ENCODE results near the gene ITGB7.

DNA sequence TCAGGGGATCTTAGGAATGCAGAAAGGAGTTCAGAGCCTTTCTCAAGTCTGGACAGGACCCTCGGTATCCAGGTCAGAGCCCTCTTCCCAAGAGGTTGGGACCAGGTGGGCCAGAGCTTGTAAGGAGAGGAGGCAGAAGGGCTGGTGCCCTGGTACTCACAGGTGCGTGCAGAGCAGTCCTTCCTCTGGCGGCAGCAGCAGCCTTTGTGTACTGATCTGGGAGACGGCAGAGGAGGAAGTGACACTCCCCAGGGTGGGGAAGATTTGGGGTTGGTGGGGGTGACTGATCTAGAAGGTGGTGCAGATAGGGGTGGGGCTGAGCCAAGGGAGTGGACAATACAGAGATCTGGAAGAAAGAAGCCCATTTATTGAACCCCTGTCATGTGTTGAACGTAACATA is at the start of gene ITGB7:
- no peak for TF ChIP-seq EZH2 (IDR thresholded peaks at IDR 0.05; ENCODE audit: low read length, unreplicated experiment)
- TF ChIP-seq, protein P1, sequence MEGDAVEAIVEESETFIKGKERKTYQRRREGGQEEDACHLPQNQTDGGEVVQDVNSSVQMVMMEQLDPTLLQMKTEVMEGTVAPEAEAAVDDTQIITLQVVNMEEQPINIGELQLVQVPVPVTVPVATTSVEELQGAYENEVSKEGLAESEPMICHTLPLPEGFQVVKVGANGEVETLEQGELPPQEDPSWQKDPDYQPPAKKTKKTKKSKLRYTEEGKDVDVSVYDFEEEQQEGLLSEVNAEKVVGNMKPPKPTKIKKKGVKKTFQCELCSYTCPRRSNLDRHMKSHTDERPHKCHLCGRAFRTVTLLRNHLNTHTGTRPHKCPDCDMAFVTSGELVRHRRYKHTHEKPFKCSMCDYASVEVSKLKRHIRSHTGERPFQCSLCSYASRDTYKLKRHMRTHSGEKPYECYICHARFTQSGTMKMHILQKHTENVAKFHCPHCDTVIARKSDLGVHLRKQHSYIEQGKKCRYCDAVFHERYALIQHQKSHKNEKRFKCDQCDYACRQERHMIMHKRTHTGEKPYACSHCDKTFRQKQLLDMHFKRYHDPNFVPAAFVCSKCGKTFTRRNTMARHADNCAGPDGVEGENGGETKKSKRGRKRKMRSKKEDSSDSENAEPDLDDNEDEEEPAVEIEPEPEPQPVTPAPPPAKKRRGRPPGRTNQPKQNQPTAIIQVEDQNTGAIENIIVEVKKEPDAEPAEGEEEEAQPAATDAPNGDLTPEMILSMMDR (conservative IDR thresholded peaks at IDR 0.05; ENCODE audit: low read depth, low read length) = no peak
